DOHH2 (cell line): ENCODE data around the gene ATP10A.

ENCODE experiments used
- CTCF ChIP-seq: fragments of 200-600 bp; sonication (generic); IDR thresholded peaks from one replicate; pipeline ENCODE4 v1.5.1; 2014; ENCODE audit warnings: antibody characterized with exemption, mild to moderate bottlenecking, low read depth, low read length; ENCODE audit not compliant: poor library complexity, severe bottlenecking
- EZH2phosphoT487 ChIP-seq: fragments of 200-600 bp; sonication (generic); IDR thresholded peaks from 2 replicates; pipeline ENCODE4 v1.6.1; 2017; ENCODE audit warnings: borderline replicate concordance, mild to moderate bottlenecking, antibody characterized with exemption, low read length, moderate library complexity, mixed read lengths

DNA sequence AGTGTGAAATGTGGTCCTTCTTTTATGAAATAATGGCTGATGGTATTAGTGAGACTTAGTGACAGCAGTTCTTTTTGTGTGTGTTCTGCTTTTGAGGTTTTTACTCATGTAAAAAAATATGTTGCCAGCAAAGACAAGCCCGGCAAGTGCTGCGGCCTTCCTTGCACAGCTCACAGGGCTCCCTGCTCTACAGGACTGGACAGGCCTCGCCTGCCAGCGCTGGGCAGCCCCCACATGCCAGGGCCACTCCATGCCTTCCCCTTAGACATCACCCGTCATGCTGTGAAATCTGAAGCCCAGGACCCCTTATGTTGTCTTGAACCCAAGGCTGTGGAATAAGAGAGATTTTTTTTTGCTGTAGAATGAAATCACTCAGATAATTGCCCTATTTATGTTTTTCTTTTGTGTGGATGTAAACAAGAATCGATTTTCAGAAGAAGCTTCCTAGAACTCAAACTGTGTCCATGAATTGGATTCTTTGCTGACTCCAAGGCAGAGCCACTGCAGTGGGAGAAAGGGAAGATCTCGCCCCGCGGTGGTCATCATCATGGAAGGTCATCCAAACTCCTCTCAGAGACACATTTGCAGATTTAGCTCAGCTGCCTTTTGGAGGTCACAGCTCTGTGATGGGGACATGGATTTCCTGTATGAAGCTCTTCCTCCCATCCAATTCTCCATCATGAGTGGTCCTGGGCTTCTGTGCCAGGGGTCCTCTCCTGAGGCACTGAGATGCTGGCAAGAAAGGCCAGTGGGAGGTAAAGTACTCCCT is 150.8 kb downstream of the ATP10A start:
- TF ChIP-seq CTCF (no peak), EZH2phosphoT487 (no peak)
